HL-60 (cell line): Measurements from ENCODE around the gene SH3BP5.

Experiments
- DNase-seq, 2 experiments: peaks; one replicate each; pipeline ENCODE4 v3.0.0-alpha.2; 2010 to 2020; ENCODE audit warnings: low read depth in 1 of 2, low spot score in 1 of 2
- H3K27ac ChIP-seq: fragments of 250-450 bp; sonication (Bioruptor Pico); replicated peaks from 2 replicates; pipeline ENCODE4 v1.5.1; 2020; ENCODE audit warnings: mild to moderate bottlenecking, moderate library complexity
- H3K27me3 ChIP-seq: fragments of 250-450 bp; sonication (Bioruptor Pico); 2 replicates; pipeline ENCODE4 v1.5.1; 2021; ENCODE audit warnings: mild to moderate bottlenecking, moderate library complexity; ENCODE audit not compliant: insufficient read depth, poor library complexity, severe bottlenecking
- H3K4me3 ChIP-seq: replicated peaks from 2 replicates; pipeline ENCODE4 v1.5.1; 2011; ENCODE audit warnings: mild to moderate bottlenecking, control low read depth, low read length; ENCODE audit not compliant: insufficient read depth
- CTCF ChIP-seq: IDR thresholded peaks from one replicate; pipeline ENCODE4 v1.5.1; 2011; ENCODE audit warnings: low read length, control low read depth, inconsistent platforms; ENCODE audit not compliant: insufficient read depth
- GABPA ChIP-seq: IDR thresholded peaks from 2 replicates; pipeline ENCODE4 v1.6.1; 2012; ENCODE audit warnings: low read depth
- POLR2AphosphoS5 ChIP-seq: IDR thresholded peaks from 2 replicates; pipeline ENCODE4 v1.6.1; 2012; ENCODE audit warnings: low read depth
- REST ChIP-seq: IDR thresholded peaks from 2 replicates; pipeline ENCODE4 v1.6.1; 2012; ENCODE audit warnings: low read depth; ENCODE audit not compliant: insufficient replicate concordance
- SPI1 ChIP-seq: IDR thresholded peaks from 2 replicates; pipeline ENCODE4 v1.6.1; 2012; ENCODE audit warnings: low read depth, mild to moderate bottlenecking, borderline replicate concordance

SH3BP5 gene

GRCh38 chr3:15284121-15284889 is 48.1 kb downstream of the SH3BP5 start:
- Histone ChIP-seq H3K27ac (no peak overlapping the region), H3K4me3 (no peak overlapping the region), H3K27me3 (no peaks in the 10 kb centered on the region)
- no peak for TF ChIP-seq REST
- TF ChIP-seq GABPA = no peak
- no peak for DNase-seq

- no peaks in the 10 kb centered on the region for H3K27me3 ChIP-seq
- H3K27ac ChIP-seq = no peak overlapping the region
- no peak overlapping the region for H3K4me3 ChIP-seq
- no peak for DNase-seq
- TF ChIP-seq GABPA (no peak), CTCF (no peak), POLR2AphosphoS5 (no peak), SPI1 (no peak), REST (no peak)
Observed at GRCh38 chr3:15283702-15284101, 48.7 kb downstream of the SH3BP5 start.

- no peak overlapping the region for H3K27ac ChIP-seq
- no peaks in the 10 kb centered on the region for H3K27me3 ChIP-seq
- no peak overlapping the region for H3K4me3 ChIP-seq
- TF ChIP-seq SPI1 (no peak), POLR2AphosphoS5 (no peak), REST (no peak), GABPA (no peak), CTCF (no peak)
- no peak for DNase-seq
Observed at GRCh38 chr3:15281817-15282216, 50.6 kb downstream of the SH3BP5 start.
